Gastrocnemius medialis (tissue), 4 donors: Measurements from ENCODE around the gene CMIP. TPM values are rescaled to one million over a fixed set of nuclear protein-coding genes. Genes with fewer than 3 reads are reported as not detected.

Source experiments
- ATAC-seq, 2 donors: fragments of 150-250 bp; one replicate each; pipeline ENCODE4 v1.9.1; 2016
- DNase-seq, 2 donors: peaks; one replicate each; pipeline ENCODE4 v3.0.0-alpha.2; 2019
- H3K27ac ChIP-seq, 4 donors: fragments of 200-600 bp; sonication (generic); 1 replicate in 1 of 4; 2 replicates in 3 of 4; pipeline ENCODE4 v1.5.1; 2016 to 2018; ENCODE audit warnings: mild to moderate bottlenecking in 2 of 4, moderate library complexity in 1 of 4
- H3K27me3 ChIP-seq, 3 donors: fragments of 200-600 bp; sonication (generic) in 2 of 3; 1 replicate in 1 of 3; 2 replicates in 2 of 3; pipeline versions ENCODE4 v1.5.1 to v1.6.0; 2016 to 2019; ENCODE audit warnings: mild to moderate bottlenecking in 1 of 3, moderate library complexity in 1 of 3
- H3K36me3 ChIP-seq, 2 donors: fragments of 200-600 bp; sonication (generic) in 1 of 2; one replicate each; pipeline ENCODE4 v1.5.1; 2017 to 2018
- H3K4me1 ChIP-seq, 2 donors: fragments of 200-600 bp; sonication (generic) in 1 of 2; one replicate each; pipeline ENCODE4 v1.5.1; 2016 to 2017; ENCODE audit warnings: mild to moderate bottlenecking in 2 of 2
- H3K4me3 ChIP-seq, 4 donors: fragments of 200-600 bp; sonication (generic) in 3 of 4; 1 replicate in 1 of 4; 2 replicates in 3 of 4; pipeline ENCODE4 v1.5.1; 2016 to 2019; ENCODE audit warnings: mild to moderate bottlenecking in 2 of 4
- H3K9me3 ChIP-seq, 3 donors: fragments of 200-600 bp; sonication (generic) in 2 of 3; 1 replicate in 1 of 3; 2 replicates in 2 of 3; pipeline ENCODE4 v1.5.1; 2016 to 2019
- CTCF ChIP-seq, 5 experiments: fragments of 450-650 bp in 3 of 5; fragments of 200-600 bp in 2 of 5; sonication (generic) in 2 of 5; IDR thresholded peaks in 4 of 5; conservative IDR thresholded peaks in 1 of 5; 1 replicate in 4 of 5; 2 replicates in 1 of 5; pipeline ENCODE4 v1.5.1; 2016 to 2019; ENCODE audit warnings: antibody characterized with exemption in 5 of 5, mild to moderate bottlenecking in 3 of 5, moderate library complexity in 3 of 5
- POLR2A ChIP-seq, 2 donors: fragments of 450-650 bp; IDR thresholded peaks; one replicate each; pipeline ENCODE4 v1.6.1; 2017; ENCODE audit warnings: antibody characterized with exemption in 2 of 2, mild to moderate bottlenecking in 2 of 2, moderate library complexity in 2 of 2
- in situ Hi-C, 4 donors: fragments of 200-750 bp; cut with MboI; loops; one replicate each; pipeline versions ENCODE4 v1.15.0 to v1.8.0; 2017; ENCODE audit warnings: low sequenced_read_pairs in 4 of 4
- intact Hi-C: fragments of 100-400 bp; cut with DNase I; formaldehyde crosslinking; loops from one replicate; pipeline ENCODE4 v1.15.1; 2023; ENCODE audit warnings: low total_unique reads
- total RNA-seq, 4 donors: library from RNA; depleted of rRNA; stranded (reverse); fragments of >200 nt; gene quantifications; one replicate each; pipeline versions ENCODE4 v1.1.0 to v1.2.3, GENCODE V29; 2016

Gene CMIP
- total RNA-seq, 4 donors from 2014 or later, result 0.90 to 5.1 (median 2.7) TPM

GRCh38 chr16:81661082-81661481 is 216.5 kb downstream of the CMIP start:
- no peaks in the 10 kb centered on the region for H3K4me1 ChIP-seq
- in situ Hi-C loops, result no loop called here
- no peak for ATAC-seq

GRCh38 chr16:81664153-81664552 is 219.5 kb downstream of the CMIP start:
- H3K27me3 ChIP-seq, result no peaks in the 10 kb centered on the region
- H3K27ac ChIP-seq, result no peak overlapping the region
- ATAC-seq (no peak), DNase-seq (no peak)
- no peak overlapping the region for H3K4me3 ChIP-seq
- H3K4me1 ChIP-seq, result no peaks in the 10 kb centered on the region
- no peaks in the 10 kb centered on the region for H3K36me3 ChIP-seq
- H3K9me3 ChIP-seq, result no peaks in the 10 kb centered on the region
- TF ChIP-seq POLR2A (IDR thresholded peaks at IDR 0.05), result no peak
- no peak for TF ChIP-seq CTCF (IDR thresholded peaks at IDR 0.05 in 4 of 5, conservative IDR thresholded peaks at IDR 0.05 in 1 of 5)
- in situ Hi-C loops, result no loop called here
- intact Hi-C loops, result no loop called here

More at GRCh38 chr16:81661082-81661481, 216.5 kb downstream of the CMIP start:
- no peaks in the 10 kb centered on the region for H3K27me3 ChIP-seq
- no peak overlapping the region for H3K27ac ChIP-seq
- no peak for DNase-seq
- no peak overlapping the region for H3K4me3 ChIP-seq
- no peaks in the 10 kb centered on the region for H3K36me3 ChIP-seq
- TF ChIP-seq CTCF (IDR thresholded peaks at IDR 0.05 in 4 of 5, conservative IDR thresholded peaks at IDR 0.05 in 1 of 5) (no peak), POLR2A (IDR thresholded peaks at IDR 0.05) (no peak)
- intact Hi-C loops, result no loop called here
- H3K9me3 ChIP-seq, result no peaks in the 10 kb centered on the region

- intact Hi-C loops (no loop called here), in situ Hi-C loops (no loop called here)
- Histone ChIP-seq H3K4me3 (no peak overlapping the region), H3K9me3 (no peaks in the 10 kb centered on the region), H3K4me1 (no peaks in the 10 kb centered on the region), H3K36me3 (no peaks in the 10 kb centered on the region), H3K27me3 (no peaks in the 10 kb centered on the region), H3K27ac (no peak overlapping the region)
- DNase-seq (no peak), ATAC-seq (no peak)
- TF ChIP-seq CTCF (IDR thresholded peaks at IDR 0.05 in 4 of 5, conservative IDR thresholded peaks at IDR 0.05 in 1 of 5) (no peak), POLR2A (IDR thresholded peaks at IDR 0.05) (no peak)
Measured at GRCh38 chr16:81665588-81665987, 221.0 kb downstream of the CMIP start.

- DNase-seq, result no peak
- H3K27ac ChIP-seq, result no peak overlapping the region
- H3K27me3 ChIP-seq, result no peaks in the 10 kb centered on the region
- in situ Hi-C loops, result no loop called here
- no peaks in the 10 kb centered on the region for H3K9me3 ChIP-seq
- H3K4me3 ChIP-seq, result no peak overlapping the region
- no peaks in the 10 kb centered on the region for H3K36me3 ChIP-seq
- TF ChIP-seq POLR2A (IDR thresholded peaks at IDR 0.05) (no peak), CTCF (IDR thresholded peaks at IDR 0.05 in 4 of 5, conservative IDR thresholded peaks at IDR 0.05 in 1 of 5) (no peak)
- ATAC-seq, result no peak
- H3K4me1 ChIP-seq, result no peaks in the 10 kb centered on the region
- intact Hi-C loops, result no loop called here
Measured at GRCh38 chr16:81666113-81666512, 221.5 kb downstream of the CMIP start.
